PFSK-1 (cell line): ENCODE measurements around the gene KIT.

Source experiments
- FOXP2 ChIP-seq: optimal IDR thresholded peaks from 2 replicates; pipeline ENCODE3; 2011; ENCODE audit warnings: borderline replicate concordance, control low read depth, inconsistent platforms; ENCODE audit not compliant: insufficient read depth; ENCODE audit errors: extremely low read length, extremely low read depth
- POLR2AphosphoS5 ChIP-seq: IDR thresholded peaks from 2 replicates; pipeline ENCODE4 v1.6.1; 2012; ENCODE audit warnings: low read depth, mild to moderate bottlenecking, control low read depth, low read length, moderate library complexity
- REST ChIP-seq, 2 experiments: IDR thresholded peaks; 2 replicates each; pipeline versions ENCODE4 v1.6.1 to v1.8.0; 2011 to 2012; ENCODE audit warnings: low read depth in 2 of 2, low read length in 2 of 2, control low read depth in 1 of 2, inconsistent platforms in 1 of 2, mild to moderate bottlenecking in 1 of 2, moderate library complexity in 1 of 2; ENCODE audit not compliant: insufficient read depth in 1 of 2
- SIN3A ChIP-seq: IDR thresholded peaks from 2 replicates; pipeline ENCODE4 v1.6.1; 2012; ENCODE audit warnings: mild to moderate bottlenecking, low read length, moderate library complexity, borderline replicate concordance; ENCODE audit not compliant: insufficient read depth
- TAF1 ChIP-seq: IDR thresholded peaks from 2 replicates; pipeline ENCODE4 v1.6.1; 2012; ENCODE audit warnings: low read length, control low read depth, borderline replicate concordance; ENCODE audit not compliant: insufficient read depth

Gene KIT

DNA sequence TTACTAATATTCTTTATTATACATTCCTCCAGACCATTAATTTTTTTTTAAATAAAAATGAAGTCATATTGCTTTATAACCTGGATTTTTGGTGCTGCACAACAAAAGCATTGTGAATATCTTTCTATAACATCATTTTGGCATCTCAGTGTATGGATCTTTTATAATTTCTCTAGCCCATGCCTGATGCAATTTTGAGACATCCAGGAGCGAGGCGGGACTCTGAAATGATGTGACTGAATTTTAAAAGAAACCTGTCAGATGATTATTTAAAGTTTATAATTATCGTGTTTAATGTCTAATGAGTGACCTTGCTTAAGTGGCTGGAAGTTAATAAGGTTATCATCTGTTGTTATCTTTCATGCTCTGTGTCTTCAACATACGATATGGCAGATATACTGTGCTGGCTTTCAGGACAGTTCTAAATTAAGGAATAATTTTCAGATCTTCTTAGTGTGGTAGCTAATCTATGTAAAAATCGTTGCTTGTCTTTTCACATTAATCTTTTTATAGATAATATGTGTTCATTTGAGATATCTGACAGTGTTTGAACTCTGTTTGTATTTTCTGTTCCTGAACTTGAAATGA lies 58.8 kb downstream of the KIT start:
- TF ChIP-seq FOXP2 (no peak), TAF1 (no peak), REST (IDR thresholded peaks at IDR 0.05; ENCODE audit: insufficient read depth in 1 of 2, low read depth in 2 of 2, low read length in 2 of 2) (no peak), POLR2AphosphoS5 (no peak), SIN3A (no peak)

- no peak for TF ChIP-seq FOXP2
- TF ChIP-seq TAF1, result no peak
- TF ChIP-seq POLR2AphosphoS5, result no peak
- TF ChIP-seq REST (IDR thresholded peaks at IDR 0.05; ENCODE audit: insufficient read depth in 1 of 2, low read depth in 2 of 2, low read length in 2 of 2), result no peak
- no peak for TF ChIP-seq SIN3A
Observed at GRCh38 chr4:54717694-54718093, 59.9 kb downstream of the KIT start.

DNA sequence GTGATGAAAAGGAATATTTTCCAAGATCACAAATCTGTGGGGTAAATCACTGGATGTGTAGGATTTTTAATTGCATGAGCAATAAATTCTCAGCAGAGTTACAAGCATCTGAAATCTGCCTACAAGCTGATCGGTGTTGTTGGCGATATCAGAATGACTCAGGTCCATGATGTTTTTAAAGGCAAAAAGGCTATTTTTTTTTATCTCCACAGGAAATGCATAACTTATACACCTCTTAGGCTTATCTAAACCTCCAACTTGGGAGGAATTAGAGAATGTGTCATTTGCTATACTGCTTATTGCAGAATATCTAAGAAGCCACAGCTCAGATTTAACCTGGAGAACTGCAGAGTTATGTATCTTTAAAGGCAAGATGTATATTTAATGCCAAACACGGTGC lies 61.6 kb downstream of the KIT start:
- TF ChIP-seq TAF1, result no peak
- TF ChIP-seq FOXP2, result no peak

DNA sequence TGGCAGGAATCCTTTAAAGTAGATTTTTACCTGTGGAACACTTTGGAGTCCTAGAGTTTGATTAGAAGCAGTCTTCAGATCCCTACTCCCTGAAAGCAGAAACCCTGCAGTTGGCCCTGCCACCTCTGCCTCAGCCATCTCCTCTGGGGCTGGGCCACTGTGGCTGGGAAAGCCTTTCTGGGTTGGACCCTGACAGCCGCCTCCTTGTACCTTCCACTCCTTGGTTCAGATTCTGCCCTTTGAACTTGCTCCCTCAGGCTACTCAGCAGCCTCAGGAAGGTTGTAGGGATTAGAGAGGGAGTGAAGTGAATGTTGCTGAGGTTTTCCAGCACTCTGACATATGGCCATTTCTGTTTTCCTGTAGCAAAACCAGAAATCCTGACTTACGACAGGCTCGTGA lies 65.5 kb downstream of the KIT start:
- TF ChIP-seq POLR2AphosphoS5 (no peak), SIN3A (no peak), REST (IDR thresholded peaks at IDR 0.05; ENCODE audit: insufficient read depth in 1 of 2, low read depth in 2 of 2, low read length in 2 of 2) (no peak), FOXP2 (no peak), TAF1 (no peak)

GRCh38 chr4:54723820-54724219 lies 66.1 kb downstream of the KIT start:
- TF ChIP-seq TAF1, result no peak
- no peak for TF ChIP-seq FOXP2
- no peak for TF ChIP-seq REST (IDR thresholded peaks at IDR 0.05; ENCODE audit: insufficient read depth in 1 of 2, low read depth in 2 of 2, low read length in 2 of 2)
- no peak for TF ChIP-seq POLR2AphosphoS5
- TF ChIP-seq SIN3A, result no peak
